Activated CD8-positive, alpha-beta memory T cell treated with anti-CD3 and anti-CD28 coated beads for 4 hours (primary cell): ENCODE measurements around the gene TSR1.
"Not testable (repeated sequence)": the region's sequence is repeated elsewhere in the genome, so short reads cannot be mapped to it uniquely, and the experiment has no call there.

Experiments used
- DNase-seq, 2 donors: peaks; one replicate each; pipeline ENCODE4 v3.0.0-alpha.2; 2020; ENCODE audit warnings: low read depth in 2 of 2

Gene TSR1

GRCh38 chr17:2337544-2338314 is 1.5 kb upstream of the TSR1 start:
- peak in 1 of 2 donors; percentile 14 for DNase-seq

GRCh38 chr17:2336852-2337543 is 741 bp upstream of the TSR1 start, which contains the start of gene SGSM2:
Gene SGSM2, plus strand, starts transcription at chr17:2337501. Its CDS starts 188 bp downstream, at chr17:2337689.
- DNase-seq, result peak; percentile 33 to 41

GRCh38 chr17:2335726-2336214 is 487 bp downstream of the TSR1 start:
- no peak for DNase-seq

GRCh38 chr17:2331303-2331702 is 5.0 kb downstream of the TSR1 start:
- no peak for DNase-seq

DNA sequence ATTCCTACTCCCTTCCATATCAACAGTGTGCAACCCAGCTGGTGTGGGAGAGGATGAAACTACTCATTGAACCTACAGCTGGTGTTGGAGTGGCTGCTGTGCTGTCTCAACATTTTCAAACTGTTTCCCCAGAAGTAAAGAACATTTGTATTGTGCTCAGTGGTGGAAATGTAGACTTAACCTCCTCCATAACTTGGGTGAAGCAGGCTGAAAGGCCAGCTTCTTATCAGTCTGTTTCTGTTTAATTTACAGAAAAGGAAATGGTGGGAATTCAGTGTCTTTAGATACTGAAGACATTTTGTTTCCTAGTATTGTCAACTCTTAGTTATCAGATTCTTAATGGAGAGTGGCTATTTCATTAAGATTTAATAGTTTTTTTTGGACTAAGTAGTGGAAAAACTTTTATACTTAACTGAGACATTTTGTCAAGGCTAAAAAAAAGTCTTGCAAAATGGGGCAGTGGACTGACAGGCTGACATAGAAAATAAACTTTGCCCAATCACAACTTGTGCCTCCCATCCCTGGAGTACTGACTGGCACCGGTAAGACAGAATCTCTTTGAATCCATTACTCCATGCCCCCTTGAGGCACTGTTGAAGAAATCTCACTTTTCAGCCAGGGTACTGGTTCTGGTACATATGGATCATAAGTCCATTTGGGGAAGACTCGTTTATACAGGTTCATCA is 12.5 kb downstream of the TSR1 start:
- DNase-seq, result no peak

DNA sequence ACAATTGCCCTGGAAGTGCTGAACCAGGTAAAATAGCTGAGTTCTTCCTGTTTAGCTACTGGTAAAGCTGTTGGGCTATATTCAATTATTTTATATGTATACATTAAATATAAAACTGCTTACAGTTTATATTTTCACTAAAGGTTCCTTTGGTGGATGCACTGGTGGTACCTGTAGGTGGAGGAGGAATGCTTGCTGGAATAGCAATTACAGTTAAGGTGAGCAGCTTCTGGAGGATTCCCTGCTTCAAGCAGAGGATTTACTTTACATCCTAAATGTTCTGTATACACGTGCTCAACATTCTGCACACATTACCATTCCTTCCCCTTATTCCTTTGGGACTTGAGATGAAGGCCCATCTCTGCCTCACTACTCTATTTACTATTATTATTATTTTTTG is 14.9 kb downstream of the TSR1 start:
- DNase-seq, result no peak

DNA sequence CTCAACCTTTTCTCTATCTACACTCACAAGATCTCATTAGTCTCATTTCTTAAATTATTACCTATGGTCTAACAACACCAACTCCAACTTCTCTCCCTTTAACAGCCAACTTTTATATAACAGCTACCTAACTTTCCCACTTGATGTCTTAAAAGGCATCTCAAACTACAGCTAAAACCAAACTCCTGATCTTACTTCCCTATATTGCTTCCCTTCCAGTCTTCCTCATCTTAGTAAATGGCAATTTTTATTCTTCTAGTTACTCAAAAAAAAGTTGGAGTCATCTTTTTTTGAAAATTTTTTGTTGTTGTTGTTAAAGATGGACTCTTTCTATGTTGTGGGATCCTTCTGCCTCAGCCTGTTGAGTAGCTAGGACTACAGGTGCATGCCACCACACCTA is 17.2 kb downstream of the TSR1 start:
- no peak for DNase-seq

- DNase-seq, result no peak
Measured at GRCh38 chr17:2317796-2318195, 18.5 kb downstream of the TSR1 start.

GRCh38 chr17:2316916-2317205 is 19.4 kb downstream of the TSR1 start:
- DNase-seq, result not testable (repeated sequence)

DNA sequence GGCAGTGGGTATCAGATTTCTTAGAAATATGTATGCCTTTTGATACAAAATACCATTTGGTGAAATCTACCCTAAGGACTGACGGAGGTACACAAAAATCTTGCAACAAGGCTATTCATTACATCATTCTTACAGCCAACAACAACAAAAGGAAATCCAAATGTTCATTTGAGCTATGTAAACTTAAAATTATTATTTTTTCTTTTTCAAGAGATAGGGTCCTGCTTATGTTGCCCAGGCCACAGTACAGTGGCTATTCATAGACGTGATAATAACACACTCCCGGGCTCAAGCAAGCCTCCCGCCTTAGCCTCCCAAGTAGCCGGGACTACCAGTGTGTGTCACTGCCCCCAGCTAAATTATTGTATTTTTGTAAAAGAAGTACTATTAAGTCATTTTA is 23.5 kb downstream of the TSR1 start:
- DNase-seq, result no peak

DNA sequence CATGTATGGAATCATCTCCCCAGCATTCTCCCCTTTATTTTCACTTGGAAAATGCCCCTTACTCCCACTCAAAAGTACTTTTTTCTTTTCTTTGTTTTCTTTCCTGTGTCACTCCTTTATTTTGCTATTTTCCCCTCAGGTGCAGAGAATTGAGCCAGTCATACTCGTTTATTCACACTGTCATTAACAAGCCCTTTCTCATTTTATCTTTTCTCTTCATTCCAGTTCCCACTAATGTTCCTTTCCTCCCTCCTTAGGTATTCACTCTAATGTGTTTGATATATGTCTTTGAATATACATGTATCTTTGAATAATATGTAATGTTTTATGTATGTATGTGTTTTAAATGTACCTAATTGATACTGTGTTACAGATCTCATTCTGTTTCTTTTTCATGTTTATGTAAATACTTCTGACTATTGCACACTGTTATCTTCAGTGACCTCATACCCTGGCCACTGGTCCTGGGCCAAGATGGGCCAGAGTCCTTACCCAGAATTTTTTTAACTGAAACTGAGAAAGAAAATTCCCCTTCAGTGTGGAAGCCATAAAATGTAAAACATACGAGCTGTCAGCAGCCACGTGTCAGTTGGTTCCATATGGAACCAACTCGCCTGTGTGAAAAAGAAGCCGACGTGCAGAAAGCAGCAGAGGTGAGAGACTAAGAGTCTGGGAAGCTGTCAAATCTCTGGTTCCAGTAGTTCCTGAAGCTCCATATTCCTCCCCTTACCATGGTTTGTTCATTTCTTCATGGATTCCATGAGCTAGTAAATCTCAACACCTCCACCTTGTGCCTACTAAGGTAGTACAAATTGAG is 26.7 kb downstream of the TSR1 start:
- DNase-seq, result no peak

GRCh38 chr17:2304931-2305330 is 31.3 kb downstream of the TSR1 start:
- DNase-seq, result no peak

- DNase-seq, result peak; percentile 90
Measured at GRCh38 chr17:2303204-2304188, 32.8 kb downstream of the TSR1 start, which contains the start of the genes SMG6 and SRR. Gene SMG6, minus strand, starts transcription at chr17:2303785. Its CDS starts 65 bp downstream, at chr17:2303720. Gene SRR, plus strand, starts transcription at chr17:2303950. Its CDS starts 11,611 bp downstream, at chr17:2315561.

GRCh38 chr17:2302778-2303203 is 33.5 kb downstream of the TSR1 start:
- no peak for DNase-seq

GRCh38 chr17:2299756-2300155 is 36.5 kb downstream of the TSR1 start:
- DNase-seq, result no peak

DNA sequence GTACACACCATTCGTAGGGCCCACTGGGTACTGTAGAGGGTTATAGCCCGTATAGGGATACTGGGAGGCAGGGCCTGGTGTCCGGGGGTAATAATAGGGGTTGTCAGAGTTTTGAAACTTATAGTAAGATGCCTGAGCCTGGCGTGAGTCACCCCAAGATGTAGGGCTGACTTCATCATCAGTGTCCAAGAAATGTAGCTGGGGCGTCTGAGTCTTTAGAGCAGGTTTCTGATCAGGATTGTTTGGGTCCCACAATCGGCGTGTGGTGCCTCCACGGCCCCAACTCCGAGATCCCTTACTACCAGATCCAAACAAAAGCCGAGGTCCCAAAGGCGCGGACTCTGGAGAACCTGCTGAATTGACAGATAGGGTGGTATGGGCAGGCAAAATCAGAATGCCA is 37.1 kb downstream of the TSR1 start:
- no peak for DNase-seq

DNA sequence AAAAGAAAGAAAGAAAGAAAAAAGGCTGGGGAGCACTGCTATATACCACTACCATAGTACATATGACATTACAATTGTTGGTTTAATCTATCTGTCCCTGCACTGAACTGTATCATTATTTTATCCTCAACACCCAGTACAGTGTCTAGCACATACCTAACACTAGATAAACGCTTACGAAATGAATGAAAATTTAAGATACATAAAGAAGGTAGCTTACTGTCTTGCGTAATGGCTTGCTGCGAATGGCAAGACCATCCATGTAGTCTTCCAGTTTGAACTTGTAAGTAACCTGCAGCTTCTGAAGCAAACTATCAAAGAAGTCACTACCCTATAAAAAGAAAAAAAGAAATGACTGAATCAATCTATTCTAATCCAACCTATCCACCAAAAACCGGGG is 39.2 kb downstream of the TSR1 start:
- no peak for DNase-seq

DNA sequence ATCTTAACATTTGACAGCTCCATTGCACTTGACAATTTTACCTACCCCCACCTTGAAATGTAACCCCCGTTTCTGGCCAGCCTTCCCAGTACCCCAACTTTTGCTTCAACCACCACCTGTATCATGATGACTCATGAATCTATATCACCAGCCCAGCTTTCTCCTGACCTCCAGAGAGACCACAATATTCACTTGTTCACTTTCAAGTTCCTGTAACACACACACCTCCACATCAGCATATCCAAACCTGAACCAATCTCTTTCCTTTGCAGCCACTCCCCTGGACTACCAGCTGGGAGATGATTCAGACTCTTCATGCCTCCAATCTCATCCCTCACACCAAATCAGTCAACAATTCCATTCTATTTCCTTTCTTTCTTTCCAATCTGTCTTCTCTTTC is 40.7 kb downstream of the TSR1 start:
- DNase-seq, result no peak

- DNase-seq, result no peak
Measured at GRCh38 chr17:2292100-2292499, 44.2 kb downstream of the TSR1 start.

- no peak for DNase-seq
Measured at GRCh38 chr17:2289878-2290478, 46.3 kb downstream of the TSR1 start.
